Activated CD4-positive, CD25-positive, alpha-beta regulatory T cell treated with anti-CD3 and anti-CD28 coated beads, Interleukin-2, amount 50 U/mL, for 24 hours (primary cell): ENCODE data around the gene STX19.

Source experiments
- ATAC-seq, 2 donors: fragments of 150-1000 bp; cut with Tn5 transposase; one replicate each; pipeline ENCODE4 v1.10.0; 2021; ENCODE audit warnings: mild to moderate bottlenecking in 1 of 2, moderate library complexity in 1 of 2

STX19 gene

DNA sequence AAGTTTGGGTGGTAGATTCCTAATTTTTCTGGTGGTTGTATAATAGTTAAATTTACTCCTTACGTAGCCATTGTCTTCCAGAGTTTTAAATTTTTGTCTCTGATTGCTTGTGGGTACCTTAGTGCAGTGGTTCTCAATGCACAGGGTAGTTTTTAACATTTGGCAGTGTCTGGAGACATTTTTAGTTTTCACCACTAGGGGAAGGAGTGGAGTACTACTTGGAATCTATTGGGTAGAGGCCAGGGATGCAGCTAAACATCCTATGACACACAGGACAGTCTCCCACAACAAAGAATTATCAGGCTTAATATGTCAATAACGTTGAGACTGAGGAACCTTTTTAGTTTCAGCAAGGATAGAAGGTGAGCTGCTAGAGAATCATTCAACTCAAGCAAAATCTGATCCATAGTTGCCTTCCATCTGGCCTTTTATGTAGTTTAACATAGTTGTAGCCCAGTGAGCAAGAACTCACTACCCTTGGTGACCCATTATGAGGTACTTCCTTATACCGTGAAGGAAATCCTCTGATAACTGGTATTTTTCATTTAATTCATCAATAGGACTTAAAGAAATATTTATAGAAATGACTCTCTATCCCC, 8.6 kb upstream of the STX19 start:
- ATAC-seq = no peak

DNA sequence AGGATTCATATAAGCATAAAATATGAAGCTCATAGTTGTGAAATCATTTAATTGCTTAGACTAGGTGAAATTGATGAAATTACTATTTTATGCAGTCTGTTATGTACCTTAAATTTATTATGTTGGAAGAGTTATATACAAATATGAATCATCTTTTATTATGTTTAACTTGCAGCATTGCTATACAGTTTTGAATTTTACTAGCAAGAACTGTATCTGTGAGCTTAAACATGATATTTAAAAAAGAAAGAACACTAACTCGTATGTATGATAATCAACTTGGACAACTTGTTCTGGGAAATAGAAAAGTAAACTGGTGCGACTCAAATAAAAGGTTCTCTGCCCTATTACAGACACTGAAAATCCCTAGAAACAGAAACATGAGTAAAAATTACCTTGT, 1.8 kb downstream of the STX19 start:
- ATAC-seq = no peak

DNA sequence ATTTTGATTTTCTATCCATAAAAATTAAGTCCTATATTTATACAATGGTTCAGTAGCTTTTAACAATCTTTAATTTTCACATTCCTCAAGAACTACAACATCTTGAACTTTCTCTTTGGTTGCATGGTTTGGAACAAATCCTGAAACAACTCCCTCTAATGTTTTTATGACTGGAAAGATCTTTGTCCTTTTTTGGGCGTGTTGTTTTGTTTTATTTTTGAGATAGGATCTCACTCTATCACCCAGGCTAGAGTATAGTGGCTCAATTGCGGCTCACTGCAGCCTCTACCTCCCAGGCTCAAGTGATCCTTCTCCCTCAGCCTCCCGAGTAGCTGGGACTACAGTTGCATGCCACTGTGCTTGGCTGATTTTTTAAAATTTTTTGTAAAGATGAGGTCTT, 4.0 kb downstream of the STX19 start:
- no peak for ATAC-seq

DNA sequence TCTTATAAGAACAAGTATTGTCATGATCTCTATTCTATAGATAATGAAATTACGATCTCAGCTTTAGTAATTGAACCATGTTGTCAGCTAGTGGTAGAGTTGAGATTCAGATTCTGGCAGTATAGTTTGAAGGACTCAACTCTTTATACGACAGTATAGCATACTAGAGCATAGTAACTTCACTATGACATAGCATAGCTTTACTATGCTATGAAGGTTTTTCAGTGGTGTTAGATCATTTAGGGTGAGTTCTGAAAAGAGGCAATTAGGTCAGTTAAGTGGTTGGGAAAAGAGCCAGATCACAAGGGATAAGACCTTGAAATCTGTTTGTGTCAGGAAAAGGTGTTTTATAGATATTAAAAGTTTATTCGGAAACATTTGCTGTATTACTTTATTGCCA, 8.1 kb downstream of the STX19 start:
- ATAC-seq = no peak

DNA sequence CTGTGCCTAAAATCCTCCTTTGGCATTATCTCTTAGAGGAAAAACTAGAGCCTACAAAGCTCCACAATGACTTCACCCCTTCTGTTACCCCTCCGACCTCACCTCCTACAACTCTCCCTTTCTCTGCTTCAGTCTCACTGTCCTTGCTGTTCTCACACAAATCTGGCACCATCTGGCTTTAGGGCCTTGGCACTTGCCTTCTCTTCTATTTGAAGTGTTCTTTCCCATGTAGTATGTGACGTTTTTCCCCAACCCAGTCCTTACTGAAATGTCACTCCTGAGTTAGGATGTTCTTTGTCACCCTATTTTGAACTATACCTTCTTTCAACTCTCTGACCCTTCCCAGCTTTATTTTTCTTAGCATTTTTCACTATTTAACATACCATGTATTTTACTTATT, 8.7 kb downstream of the STX19 start:
- ATAC-seq = no peak

DNA sequence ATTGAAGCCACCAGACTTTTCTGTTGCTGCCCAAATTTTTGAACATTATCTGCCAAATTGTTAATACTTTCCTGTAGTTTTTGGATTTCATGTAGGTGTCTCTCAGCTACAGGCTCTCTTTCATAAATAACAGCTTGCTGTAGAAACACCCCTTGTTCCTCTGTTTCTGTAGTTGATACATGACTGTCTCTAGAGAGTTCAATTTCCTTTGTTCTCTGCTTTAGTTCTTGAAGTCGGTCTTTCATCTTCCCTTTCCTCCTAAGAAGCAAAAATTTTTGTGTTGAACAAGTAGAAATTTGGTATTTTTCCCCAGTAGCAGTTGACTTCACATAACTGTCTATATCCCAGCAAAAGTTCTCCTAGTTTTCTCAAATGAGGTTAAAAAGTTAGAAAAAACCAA, 13.4 kb downstream of the STX19 start:
- no peak for ATAC-seq

DNA sequence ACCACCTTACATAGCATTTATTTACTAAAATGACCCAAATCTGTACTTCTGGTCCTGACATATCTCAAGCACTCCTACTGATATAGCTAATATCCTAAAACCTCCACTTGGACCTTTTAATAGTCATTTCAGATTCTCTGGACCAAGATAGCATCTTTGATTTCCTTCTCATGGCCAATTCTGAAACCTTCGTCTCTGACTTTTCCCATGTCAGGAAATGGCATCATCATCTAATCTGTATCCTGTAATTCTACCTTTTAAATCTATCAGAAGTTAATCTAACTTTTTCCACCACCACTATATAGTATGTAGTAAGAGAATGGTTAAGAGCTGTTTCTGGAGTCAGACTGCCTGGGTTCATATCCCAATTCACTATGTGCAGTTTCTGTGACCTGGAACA, 16.2 kb downstream of the STX19 start:
- ATAC-seq = no peak

DNA sequence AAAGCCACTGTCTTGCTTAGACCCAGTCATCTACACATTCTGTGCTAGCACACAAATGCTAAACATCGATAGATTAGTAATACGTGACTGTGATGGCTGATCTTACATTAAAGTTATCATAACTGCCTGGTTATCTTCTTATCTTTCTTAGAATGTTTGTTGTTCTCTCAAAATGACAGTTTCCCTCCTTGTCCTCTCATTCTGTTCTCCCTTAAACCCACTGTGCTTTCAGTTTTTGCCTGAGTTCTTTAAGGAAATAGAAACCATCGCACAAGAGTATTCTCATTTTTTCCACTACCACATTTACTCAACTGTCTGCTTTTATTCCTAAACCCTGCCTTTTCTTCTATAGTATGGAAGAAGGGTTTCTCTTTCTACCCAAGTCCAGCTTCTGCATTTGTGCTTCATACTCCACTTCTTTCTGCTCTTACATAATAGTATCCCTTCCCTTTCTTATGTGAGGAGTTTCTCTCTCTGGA, 17.1 kb downstream of the STX19 start:
- ATAC-seq = peak; percentile 93 to 94

DNA sequence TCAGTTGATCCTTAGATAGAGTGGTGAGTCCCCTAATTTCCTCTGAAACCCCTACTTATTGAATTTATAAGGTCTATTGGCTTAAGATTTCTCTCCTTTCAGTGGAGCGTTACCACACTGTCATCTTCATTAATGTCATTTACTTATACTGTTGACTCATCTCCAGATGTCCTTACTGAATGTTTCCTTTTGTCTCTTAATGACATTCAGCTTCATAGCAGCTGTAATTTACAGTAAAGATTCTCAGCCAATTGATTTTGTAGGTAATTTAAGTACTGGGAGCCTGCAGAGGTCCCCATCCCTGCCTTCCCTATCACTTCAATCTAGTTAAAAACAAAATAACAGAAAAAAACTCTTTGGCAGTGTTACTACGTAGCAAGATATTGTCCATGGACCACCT, 18.8 kb downstream of the STX19 start:
- ATAC-seq = no peak

DNA sequence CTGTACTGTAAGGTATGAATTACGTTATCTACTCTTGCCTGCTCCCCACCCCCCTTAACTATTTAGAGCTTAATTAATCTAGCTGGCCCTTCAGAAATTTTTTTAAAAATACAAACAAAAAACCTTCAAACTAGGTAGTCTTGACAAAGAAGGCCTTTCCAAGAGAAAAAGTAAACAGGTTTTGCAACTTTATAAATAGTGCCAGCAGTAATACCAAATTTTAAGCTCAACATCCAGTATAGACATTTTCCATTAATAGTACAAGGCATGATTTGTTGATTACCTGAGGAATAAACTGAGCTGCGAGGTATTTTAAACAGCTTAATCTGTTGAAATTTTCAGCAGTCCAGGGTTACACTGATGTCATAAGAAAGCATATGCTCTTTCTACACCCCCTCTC, 20.1 kb downstream of the STX19 start:
- ATAC-seq = no peak

DNA sequence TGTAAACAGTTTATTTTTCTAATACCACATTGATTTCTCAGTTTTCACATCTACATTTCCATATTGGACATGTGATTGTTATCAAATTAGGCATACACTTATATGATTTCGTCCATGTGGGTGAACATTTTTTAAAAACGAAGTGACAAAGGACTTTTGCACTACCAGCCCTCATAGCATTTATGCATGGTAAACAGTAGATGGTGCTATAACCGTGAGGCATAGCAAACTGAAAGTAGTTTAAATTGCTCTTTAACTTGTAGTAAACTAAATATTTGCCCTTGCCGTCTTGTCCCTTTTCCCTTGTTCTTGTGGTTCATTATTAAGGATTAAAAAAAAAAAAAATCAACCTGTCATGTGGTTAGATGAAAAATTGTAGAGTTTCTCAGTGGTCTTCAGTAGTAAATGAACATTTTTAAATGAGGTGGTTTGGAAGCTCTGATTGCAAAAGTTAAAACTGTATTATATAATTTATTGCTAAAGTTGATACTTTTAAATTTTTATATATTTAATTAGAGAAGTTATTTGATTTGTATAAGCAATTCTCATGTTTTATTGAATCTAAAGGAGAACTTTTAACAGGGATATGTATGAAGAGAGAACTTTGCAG, 24.0 kb downstream of the STX19 start:
- ATAC-seq = peak; percentile 56 to 64

DNA sequence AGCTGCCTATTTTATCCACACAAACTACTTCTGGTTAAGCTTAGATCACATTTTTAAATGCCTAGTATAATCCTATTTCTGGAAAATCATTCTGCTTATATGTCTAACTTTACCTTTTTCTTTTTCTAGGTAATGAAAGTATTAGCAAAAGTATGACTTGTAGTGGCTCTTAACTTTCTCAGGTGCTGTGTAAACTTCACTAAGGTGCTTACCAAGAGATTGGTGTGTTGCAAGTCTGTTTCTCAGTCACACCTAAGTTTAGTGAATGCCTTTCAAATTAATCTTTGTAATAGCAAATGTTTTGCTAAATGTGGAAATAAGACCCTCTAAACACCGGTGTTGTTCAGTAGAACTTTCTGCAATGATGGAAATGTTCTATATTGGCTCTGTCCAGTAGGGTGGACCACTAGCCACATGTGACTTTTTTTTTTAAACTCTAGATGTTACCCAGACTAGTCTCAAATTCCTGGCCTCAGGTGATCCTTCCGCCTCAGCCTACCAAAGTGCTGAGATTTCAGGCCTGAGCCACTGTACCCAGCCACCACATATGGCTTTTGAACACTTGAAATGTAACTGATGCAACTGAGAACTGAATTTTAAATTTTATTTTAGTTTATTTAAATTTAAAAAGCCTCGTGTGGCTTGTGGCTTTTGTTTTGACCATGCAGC, 26.4 kb downstream of the STX19 start:
- ATAC-seq = no peak

DNA sequence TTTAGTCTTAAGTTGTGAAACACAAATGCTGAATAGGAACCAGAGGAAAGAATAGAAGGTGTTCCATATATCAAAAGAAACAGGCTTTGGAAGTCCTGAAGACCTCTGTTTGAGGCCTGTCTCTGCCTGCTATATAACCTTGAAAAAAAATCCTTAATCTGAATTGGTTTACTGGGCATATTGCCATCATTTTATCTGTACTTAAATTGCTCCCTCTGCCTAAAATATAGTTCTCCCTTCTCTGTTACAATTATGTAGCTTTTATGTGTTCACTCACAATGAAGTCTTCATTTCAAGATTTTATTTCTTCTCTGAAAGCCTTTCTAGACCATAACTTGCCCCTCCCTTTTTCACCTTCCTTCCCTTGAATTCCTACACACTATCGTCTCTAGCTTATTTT, 27.2 kb downstream of the STX19 start:
- no peak for ATAC-seq

DNA sequence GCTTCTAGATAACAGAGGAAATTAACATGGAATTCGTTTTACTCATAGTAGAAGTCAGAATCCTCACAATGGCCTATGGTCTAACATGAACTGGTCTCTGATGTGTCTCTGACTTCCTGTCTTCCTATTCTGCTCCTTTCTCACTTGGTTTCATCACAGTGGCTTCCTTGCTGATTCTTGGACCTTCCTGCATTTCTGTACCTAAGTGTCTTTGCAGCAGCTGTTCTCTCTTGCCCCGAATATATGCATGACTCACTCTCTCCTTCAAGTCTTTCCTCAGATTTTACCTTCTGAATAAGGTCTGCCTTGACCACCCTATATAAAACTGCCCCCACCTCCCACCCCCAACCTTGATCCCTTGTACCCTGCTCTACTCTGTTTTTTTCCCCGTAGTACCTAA, 34.3 kb downstream of the STX19 start:
- ATAC-seq = no peak

DNA sequence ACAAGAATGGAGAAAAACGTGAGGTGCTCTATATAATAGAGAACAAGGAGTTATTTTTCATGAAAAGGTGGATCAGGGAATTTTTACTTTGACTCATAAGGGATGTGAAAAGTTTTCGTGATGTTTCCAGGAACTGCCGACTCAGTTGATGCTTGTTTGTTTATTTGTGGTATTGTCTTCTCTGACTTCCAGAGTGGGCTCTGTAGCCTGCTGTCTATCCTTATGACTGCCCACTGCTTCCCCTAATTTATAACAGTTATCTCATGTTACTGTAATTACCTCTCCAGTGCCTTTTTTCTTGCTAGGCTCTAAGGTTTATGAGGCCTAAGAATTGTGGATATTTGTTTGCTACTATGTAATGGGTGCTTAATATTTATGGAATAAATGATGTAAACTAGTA, 36.2 kb downstream of the STX19 start:
- no peak for ATAC-seq

DNA sequence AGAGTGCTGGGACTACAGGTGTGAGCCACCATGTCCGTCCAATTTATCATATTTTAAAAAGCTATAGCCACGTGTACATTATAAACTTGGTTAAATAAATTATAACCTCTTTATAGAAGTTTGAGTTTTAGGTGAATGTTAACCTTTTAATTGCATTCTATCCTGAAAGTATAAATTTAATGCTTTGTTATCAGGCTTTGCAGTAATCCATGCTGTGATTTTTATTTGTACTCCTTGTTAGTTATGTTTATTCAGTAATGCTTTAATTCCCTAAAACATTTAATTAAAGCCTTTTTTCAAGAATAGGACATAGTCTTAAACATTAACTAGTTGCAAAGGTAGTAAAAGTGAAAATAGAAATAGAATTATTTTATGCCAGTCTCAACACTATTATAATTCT, 36.8 kb downstream of the STX19 start:
- no peak for ATAC-seq

DNA sequence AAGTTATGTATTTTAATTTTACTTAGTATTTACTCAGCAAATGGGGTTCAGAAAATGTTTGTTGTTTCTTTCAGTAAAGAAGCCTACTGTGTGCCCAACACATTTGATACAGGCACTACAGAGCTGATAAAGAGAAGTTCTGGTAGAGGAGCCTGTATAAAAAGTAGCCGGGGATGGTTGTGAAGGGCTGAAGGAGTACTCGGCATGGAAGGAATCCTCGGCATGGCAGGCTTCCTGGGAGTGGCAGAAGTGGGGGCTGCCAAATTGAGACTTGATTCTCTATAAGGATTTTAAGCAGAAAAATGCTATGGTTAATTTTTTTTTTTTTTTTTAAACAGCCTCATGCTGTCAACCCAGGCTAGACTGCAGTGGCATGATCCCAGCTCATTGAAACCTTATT, 39.2 kb downstream of the STX19 start:
- ATAC-seq = no peak

DNA sequence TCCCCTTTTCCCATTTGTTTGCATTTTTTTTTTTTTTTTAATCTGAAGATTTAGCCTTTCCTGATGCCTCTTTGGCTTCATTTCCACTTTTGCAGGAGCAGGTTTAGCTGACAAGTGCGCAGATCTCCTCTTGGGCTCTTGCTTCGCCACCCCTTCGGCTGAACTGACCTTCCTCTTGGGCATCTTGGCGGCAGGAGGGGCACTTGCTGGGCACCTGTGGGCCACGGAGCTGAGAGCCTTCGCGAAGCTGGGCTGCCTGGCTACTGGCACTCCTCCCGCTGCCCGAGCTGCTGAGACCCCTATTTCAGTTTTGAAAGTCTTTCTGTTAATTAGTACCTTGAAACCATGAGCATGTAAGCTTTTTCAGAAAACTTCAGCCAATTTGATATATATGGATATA, 39.6 kb downstream of the STX19 start:
- ATAC-seq = no peak

DNA sequence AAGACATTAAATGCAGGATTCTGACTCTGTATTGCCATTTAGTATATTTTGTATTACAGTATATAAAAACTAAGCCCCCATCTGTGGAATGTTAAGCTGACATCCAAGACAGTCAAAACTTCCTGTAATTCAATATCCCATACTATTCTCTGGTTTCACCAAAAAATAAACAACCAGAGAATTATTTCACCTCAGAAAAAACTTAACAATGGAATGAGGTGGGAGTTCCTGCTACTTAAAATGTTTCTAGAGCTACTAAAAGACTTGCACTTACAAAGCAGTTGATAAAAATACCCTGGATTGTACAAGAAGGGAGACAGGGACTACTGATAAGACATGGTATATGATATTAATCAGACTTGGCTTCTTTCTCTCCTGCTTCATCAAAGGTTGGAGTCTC, 40.1 kb downstream of the STX19 start:
- ATAC-seq = no peak

DNA sequence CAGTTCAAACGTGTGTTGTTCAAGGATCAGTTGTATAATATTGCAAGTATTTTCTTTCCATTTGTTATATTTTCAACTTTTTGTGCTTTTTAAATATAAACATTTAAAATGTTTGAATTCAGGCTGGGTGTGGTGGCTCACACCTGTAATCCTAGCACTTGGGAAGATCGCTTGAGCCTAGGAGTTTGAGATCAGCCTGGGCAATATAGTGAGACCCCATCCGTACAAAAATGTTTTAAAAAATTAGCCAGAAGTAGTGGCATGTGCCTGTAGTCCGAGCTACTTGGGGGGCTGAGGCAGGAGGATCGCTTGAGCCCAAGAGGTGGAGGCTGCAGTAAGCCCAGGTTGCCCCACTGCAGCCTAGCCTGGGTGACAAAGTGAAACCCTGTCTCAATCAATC, 43.8 kb downstream of the STX19 start:
- no peak for ATAC-seq

DNA sequence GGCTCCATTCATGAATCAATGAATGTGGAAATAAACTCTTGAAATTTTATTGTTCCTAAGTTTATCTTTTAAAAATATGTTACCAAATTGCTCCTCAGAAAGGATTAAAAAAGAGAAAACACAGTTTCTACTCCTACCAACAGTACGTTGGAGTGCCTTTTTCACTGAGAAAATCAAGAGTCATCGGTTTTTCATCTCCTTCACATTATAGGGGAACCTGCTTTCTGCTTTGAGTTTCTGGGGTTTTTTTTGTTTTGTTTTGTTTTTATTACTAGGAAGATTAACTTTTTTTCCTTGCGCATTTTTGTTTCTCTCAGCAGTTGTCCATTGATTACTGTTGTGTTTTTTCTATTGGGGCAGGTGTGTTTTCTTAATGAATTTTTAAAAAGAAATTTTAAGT, 45.0 kb downstream of the STX19 start:
- no peak for ATAC-seq

DNA sequence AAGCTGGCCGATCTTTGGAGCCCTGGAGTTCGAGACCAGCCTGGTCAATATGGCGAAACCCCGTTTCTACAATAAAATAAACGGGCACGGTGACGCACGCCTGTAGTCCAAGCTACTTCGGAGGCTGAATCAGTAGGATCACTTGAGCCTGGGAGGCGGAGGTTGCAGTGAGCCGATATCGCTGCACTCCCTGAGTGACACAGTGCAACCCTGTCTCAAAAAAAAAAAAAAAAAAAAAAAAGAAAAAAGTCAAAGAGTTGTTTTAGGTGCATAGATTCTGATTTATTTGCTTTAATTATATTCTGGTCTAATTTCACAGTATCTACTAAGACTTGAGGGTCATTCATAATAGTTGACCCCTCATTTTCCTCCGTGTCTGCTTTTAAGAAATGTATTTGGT, 46.7 kb downstream of the STX19 start:
- ATAC-seq = no peak

DNA sequence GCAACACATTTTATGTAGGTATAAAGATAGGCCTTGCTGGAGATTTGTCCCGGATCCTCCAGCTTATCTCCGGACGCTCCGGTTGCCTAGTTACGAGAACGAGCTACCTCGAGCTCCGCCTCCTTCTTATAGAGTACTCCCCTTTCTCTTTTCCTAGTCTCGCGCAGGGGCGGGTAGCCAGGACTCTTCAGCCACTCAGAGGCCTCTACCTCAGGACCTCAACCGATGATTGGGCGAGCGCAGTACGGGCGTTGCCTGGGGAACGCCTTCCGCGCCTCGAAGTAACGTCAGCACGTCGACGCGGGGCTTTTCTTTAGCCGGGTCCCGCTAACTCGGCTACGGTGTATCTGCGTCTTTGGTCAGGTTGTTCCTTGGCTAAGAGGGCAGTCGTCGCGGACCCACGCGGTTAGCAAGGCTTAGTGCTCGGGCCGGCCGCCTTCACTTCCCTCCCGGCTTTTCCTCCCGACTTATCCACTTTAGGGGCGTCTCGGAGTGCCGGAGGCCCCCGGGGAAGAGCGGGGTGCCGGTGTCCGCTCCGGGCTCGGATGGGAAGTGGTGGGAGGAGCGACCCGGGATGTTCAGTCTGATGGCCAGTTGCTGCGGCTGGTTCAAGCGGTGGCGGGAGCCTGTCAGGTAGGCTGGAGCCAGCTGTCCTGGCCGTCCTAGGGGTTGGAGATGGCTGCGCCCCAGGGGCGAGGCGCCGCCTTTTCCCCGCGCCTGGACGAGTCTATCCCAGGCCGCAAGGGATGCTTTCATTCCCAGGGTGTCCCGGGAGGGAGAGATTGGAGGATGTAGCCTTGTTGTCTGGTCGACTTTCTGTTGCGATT, 48.3 kb downstream of the STX19 start, which contains the start of gene ARL13B:
Gene ARL13B (plus strand): TSS at position 306 of the 827 bp plus-strand sequence. CDS start 269 bp downstream, at position 575.
- peak; percentile 100 for ATAC-seq
